ENCODE data around the gene FBXL7.

GRCh38 chr5:15803280-15803679 lies 303.3 kb downstream of the FBXL7 start:
- TF ChIP-seq CTCF (conservative IDR thresholded peaks at IDR 0.05) (no peak), EZH2 (IDR thresholded peaks at IDR 0.05; ENCODE audit: low read depth) (no peak)
